Prostate gland (tissue), 2 donors: ENCODE data around the gene PATL1.

ENCODE experiments used
- POLR2A ChIP-seq: fragments of 450-650 bp; IDR thresholded peaks from one replicate; pipeline ENCODE4 v1.6.1; 2016; ENCODE audit warnings: antibody characterized with exemption, mild to moderate bottlenecking
- POLR2AphosphoS5 ChIP-seq: sonication (generic); formaldehyde crosslinking; IDR thresholded peaks from one replicate; pipeline ENCODE4 v1.6.1; 2017; ENCODE audit warnings: antibody characterized with exemption
- TF ChIP-seq, protein P1 (sequence below), 4 experiments: fragments of 200-600 bp in 2 of 4; fragments of 450-650 bp in 2 of 4; sonication (generic) in 2 of 4; IDR thresholded peaks; 1 replicate in 3 of 4; 2 replicates in 1 of 4; pipeline ENCODE4 v1.5.1; 2016 to 2019; ENCODE audit warnings: antibody characterized with exemption in 4 of 4, mild to moderate bottlenecking in 2 of 4, moderate library complexity in 2 of 4

DNA sequence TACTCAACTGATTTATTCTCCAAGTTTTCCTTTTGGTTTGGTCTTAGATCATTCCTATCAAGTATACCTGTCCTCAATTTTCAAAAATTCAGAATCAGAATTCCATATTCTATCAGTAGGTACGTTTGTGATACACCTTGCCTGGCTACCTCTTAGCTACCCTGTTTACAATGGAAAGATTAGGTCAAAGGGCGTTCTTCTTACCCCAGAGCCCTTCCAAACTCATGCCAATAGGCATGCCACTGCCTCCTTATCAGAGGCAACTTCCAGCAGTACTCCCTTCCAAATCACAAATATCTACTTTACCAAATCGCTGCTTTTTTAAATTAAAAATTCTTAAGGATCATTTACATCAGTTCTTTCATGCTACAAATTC lies 1.0 kb downstream of the PATL1 start:
- TF ChIP-seq, protein P1, sequence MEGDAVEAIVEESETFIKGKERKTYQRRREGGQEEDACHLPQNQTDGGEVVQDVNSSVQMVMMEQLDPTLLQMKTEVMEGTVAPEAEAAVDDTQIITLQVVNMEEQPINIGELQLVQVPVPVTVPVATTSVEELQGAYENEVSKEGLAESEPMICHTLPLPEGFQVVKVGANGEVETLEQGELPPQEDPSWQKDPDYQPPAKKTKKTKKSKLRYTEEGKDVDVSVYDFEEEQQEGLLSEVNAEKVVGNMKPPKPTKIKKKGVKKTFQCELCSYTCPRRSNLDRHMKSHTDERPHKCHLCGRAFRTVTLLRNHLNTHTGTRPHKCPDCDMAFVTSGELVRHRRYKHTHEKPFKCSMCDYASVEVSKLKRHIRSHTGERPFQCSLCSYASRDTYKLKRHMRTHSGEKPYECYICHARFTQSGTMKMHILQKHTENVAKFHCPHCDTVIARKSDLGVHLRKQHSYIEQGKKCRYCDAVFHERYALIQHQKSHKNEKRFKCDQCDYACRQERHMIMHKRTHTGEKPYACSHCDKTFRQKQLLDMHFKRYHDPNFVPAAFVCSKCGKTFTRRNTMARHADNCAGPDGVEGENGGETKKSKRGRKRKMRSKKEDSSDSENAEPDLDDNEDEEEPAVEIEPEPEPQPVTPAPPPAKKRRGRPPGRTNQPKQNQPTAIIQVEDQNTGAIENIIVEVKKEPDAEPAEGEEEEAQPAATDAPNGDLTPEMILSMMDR (IDR thresholded peaks at IDR 0.05) = no peak
- TF ChIP-seq POLR2AphosphoS5 (no peak), POLR2A (no peak)
